GM21737 (cell line): ENCODE data around the gene PTGDR2.

ENCODE experiments used
- ATAC-seq: cut with Tn5 transposase; IDR thresholded peaks from one replicate; pipeline ENCODE4 v1.9.1; 2021; ENCODE audit warnings: mild to moderate bottlenecking, moderate library complexity; ENCODE audit not compliant: unreplicated experiment

The PTGDR2 gene

DNA sequence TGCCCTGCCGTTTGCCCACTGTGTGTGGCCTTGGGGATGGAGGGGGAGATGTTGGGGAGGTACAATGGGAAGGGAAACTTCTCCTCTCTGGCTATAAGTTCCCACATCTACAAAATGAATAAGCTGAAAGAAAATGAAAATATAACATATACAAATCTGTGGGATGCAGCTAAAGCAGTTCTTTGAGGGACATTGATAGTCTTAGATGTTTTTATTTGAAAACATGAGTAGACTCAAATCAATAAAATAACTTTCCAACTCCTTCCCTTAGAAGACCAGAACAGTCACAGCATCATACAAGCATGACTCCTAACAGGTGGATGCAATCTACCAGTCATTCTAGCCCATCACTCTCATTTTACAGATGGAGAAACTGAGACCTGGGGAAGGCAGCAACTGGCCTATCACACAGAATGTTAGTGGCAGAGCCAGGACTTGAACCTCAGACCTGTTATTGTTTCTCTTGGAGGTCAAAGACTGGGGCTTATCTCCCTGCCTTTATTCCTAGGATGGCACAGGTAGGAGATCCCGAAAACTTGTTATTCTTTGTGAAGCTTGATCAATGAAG is 39.1 kb downstream of the PTGDR2 start:
- no peak for ATAC-seq

DNA sequence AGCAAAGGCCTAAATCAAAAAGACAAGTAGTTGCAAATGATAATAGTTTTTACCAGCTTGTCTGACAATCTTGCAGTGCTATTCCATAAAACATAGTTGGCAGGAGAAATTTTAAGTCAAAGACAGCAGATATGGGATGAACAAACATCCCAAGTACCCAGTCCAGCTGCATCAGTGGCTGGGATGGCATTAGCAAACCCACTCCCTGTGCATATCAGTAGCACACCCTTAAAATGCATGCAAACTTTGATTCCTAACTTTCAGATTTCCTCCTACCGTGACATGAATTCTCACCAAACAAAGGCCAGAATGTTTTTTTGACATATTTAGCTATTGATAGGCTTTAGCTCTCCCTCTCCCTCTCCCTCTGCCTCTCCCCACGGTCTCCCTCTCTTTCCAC is 41.6 kb downstream of the PTGDR2 start:
- no peak for ATAC-seq

DNA sequence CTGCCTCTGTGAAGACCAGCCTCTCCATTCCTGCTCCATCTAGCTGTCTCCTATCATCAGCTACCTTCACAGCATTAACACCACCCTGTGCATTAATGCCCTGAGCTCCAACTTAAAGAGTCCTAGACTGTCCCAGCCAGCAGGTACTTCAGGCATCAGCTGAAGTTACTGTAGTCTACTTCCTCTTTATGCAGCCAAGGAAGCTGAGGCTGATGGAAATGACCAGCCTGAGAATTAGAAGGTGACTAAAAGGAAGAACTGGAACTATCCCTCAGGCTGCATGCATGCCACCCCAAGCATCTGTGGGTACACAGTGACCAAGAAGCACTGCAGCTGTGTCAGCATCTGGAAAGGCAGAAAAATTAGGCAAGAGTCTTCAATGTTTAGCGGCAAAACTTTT is 42.4 kb downstream of the PTGDR2 start:
- no peak for ATAC-seq

DNA sequence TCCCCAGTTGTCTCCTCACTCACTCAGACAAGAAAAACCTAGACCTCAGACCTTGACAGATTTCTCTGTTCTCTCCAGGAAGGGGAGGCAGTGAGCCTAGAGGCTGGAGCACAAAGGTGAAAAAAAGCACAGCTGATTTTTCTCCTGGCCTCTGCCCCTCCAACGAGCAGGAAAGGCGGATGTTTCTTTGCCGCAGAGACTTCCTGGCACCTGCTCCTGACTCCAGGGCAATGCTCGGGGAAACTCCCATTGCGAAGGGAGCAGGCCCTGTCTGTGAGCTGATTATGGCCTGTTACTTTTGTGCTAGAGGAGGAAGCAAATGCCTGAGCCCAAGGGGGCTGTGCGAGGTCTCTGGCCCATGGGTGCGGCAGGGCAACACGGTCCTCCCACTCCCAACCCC is 45.2 kb downstream of the PTGDR2 start:
- no peak for ATAC-seq

DNA sequence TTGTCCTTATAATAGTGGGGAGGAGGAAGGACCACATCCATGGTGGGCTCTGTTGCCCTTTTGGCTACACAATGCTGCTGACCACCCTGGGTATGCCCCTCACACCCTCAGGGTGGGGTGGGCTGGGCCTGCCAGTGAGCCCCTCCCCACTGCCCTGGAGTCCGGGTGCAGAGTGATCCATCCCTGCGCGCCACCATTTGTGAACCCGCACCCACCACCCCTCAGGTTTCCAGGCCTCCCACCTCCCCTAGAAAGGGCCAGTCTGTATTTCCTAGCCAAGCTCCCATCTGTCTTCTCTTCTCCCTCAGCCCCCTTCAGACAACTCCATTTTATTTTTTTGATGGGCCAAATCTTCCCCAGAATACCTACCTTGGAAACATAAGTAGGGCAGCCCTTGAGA is 45.6 kb downstream of the PTGDR2 start:
- no peak for ATAC-seq

DNA sequence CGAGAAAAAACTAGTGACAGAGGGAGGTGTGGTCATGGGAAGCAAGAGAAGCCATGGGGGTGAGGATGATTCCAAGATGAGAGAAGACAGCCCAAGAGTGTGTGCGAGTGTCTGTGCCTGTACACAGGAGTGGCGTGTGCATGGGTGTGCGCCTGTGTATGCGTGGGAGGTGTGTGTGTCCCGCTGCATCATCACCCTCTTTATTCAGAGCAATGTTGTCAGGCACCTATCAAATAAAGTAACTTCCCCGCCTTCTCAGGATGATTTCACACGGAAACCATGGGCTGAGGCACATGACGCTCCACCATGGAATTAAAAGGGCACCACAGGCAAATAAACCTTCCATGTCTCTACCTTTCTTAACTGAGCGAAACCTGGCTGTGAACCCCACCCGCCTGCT is 46.1 kb downstream of the PTGDR2 start:
- ATAC-seq: no peak

DNA sequence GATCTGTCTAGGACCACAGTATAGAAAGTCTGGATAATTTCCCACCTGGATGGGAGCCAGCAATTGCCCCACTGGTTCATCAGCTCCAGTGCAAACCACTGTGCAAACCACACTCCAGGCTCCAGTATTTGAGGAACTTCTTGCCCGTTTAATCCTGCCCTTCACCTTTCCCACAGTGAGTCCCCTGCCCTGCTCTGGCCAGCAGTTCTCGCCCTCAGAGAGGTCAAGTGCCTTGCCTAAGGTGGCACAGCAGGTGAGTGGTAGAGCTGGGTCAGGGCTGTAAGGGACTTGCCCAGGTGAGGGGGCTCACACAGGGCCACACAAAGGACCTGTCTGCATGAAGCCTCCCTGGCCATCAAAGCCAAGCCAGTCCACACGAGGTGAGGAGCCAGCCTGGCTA is 46.5 kb downstream of the PTGDR2 start:
- ATAC-seq: no peak

DNA sequence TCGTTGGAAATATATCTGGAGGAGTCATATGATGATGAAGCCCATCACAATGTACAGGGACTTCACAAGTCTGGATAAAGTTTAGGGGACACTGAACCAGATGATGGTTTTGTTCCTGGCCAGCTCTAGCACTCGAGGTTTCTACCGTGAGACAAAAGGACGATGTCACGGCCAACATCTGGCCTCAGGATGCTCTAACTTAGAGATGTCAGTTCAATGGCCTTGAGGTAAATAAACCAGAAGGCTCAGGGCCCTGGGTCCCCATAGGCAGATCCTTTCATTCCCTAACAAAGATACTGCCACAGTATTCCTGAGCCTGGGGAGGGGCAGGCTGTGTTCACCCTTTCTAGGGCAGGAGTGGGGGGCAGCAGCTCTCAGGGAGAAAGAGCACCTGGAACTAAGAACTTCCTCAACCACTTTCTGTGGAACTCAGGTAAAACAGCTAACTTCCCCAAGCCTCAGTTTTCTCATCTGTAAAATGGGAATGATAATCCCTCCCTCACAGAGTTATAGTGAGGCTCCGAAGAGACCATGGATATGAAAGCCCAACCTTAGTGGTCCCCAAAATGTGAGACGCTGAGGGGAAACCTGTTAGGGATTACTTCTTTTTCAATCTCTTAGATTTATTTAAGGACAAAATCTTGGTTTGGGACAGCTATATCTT is 52.3 kb downstream of the PTGDR2 start:
- ATAC-seq: no peak

DNA sequence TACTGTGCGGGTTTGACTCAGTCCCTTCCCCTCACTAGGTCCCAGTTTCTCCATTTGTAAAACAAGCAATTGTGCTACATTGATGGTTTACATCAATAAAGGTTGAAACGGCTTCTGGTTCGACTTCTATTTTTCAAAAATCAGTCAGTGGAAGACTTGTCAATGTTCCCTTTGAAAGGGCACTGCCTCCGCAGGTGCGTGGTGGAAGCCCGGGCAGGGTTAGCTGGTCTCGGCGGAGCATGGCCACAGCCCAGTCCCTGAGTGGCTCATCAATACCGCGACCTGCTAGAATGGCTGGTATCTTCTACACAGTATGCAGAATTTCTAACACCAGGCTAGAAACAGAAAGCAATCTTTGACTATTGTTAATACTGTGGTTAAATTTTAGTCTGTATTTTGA is 54.6 kb downstream of the PTGDR2 start:
- ATAC-seq: no peak
